Colonic mucosa (tissue), 4 donors: ENCODE results near the gene WFIKKN2. TPM values are rescaled to one million over a fixed set of nuclear protein-coding genes. Genes with fewer than 3 reads are reported as not detected.
"Not testable (repeated sequence)": the region's sequence is repeated elsewhere in the genome, so short reads cannot be mapped to it uniquely, and the experiment has no call there.

Experiments used
- DNase-seq: peaks from one replicate; pipeline ENCODE4 v3.0.0-alpha.2; 2020
- H3K27ac ChIP-seq: fragments of 200-600 bp; one replicate; pipeline ENCODE4 v1.8.0; 2021
- H3K27me3 ChIP-seq: fragments of 200-600 bp; one replicate; pipeline ENCODE4 v1.8.0; 2021
- H3K36me3 ChIP-seq: fragments of 200-600 bp; one replicate; pipeline ENCODE4 v1.8.0; 2021
- H3K4me1 ChIP-seq: fragments of 200-600 bp; one replicate; pipeline ENCODE4 v1.8.0; 2021; ENCODE audit warnings: mild to moderate bottlenecking
- H3K4me3 ChIP-seq: fragments of 200-600 bp; one replicate; pipeline ENCODE4 v1.8.0; 2021
- H3K9ac ChIP-seq, 2 donors: one replicate each; pipeline ENCODE4 v1.7.0; 2013; ENCODE audit warnings: control low read depth in 2 of 2, low read depth in 2 of 2, low read length in 2 of 2
- H3K9me3 ChIP-seq: fragments of 200-600 bp; one replicate; pipeline ENCODE4 v1.8.0; 2021
- CTCF ChIP-seq: fragments of 200-600 bp; IDR thresholded peaks from one replicate; pipeline ENCODE4 v1.8.0; 2022; ENCODE audit warnings: antibody characterized with exemption, mild to moderate bottlenecking
- intact Hi-C: fragments of 100-400 bp; cut with DNase I; formaldehyde crosslinking; loops from one replicate; pipeline ENCODE4 v1.14.1; 2022
- total RNA-seq, 2 donors: library from RNA; stranded (reverse); fragmentation: NEBNext Ultra II Directional in 1 of 2; extraction: Animal tissue kit (Norgen Biotek cat#: 25700) in 1 of 2; gene quantifications; one replicate each; pipeline ENCODE4 v1.2.1, GENCODE V29; 2021
- donor health status: healthy.
- donor health status: DM: no; HTN: no; CAD: no.
- donor health status: DM: no; HTN: no; CAD: no.

The WFIKKN2 gene
- total RNA-seq, 2 donors from 2014 or later = 0.10 to 0.13 TPM

- Histone ChIP-seq H3K27ac (peak overlapping the region; percentile 0), H3K4me1 (peaks cover 9% of the 10 kb centered on the region), H3K9me3 (no peaks in the 10 kb centered on the region), H3K27me3 (no peaks in the 10 kb centered on the region), H3K9ac (peak overlapping the region in 1 of 2 donors; percentile 60), H3K4me3 (no peak overlapping the region), H3K36me3 (no peaks in the 10 kb centered on the region)
- TF ChIP-seq CTCF = no peak
- intact Hi-C loops = loop anchor here (2.0 kb wide), 1 partner anchor 102 kb away; no protein-coding TSS in a partner anchor
- DNase-seq = no peak
Observed at GRCh38 chr17:50853015-50853615, 17.7 kb downstream of the WFIKKN2 start.

GRCh38 chr17:50853781-50854180 is 18.4 kb downstream of the WFIKKN2 start:
- Histone ChIP-seq H3K9ac (peak overlapping the region in 1 of 2 donors; percentile 60), H3K4me1 (peaks cover 9% of the 10 kb centered on the region), H3K27me3 (no peaks in the 10 kb centered on the region), H3K27ac (peak overlapping the region; percentile 15), H3K9me3 (no peaks in the 10 kb centered on the region), H3K36me3 (no peaks in the 10 kb centered on the region), H3K4me3 (no peak overlapping the region)
- no peak for TF ChIP-seq CTCF
- DNase-seq = no peak
- intact Hi-C loops = loop anchor here (2.0 kb wide), 1 partner anchor 101 kb away; no protein-coding TSS in a partner anchor

GRCh38 chr17:50855708-50856330 is 20.4 kb downstream of the WFIKKN2 start:
- no peak for DNase-seq
- Histone ChIP-seq H3K9ac (no peak overlapping the region), H3K4me1 (peaks cover 9% of the 10 kb centered on the region), H3K27ac (peak overlapping the region; percentile 46), H3K4me3 (no peak overlapping the region), H3K9me3 (no peaks in the 10 kb centered on the region), H3K27me3 (no peaks in the 10 kb centered on the region), H3K36me3 (no peaks in the 10 kb centered on the region)
- intact Hi-C loops = no loop called here
- no peak for TF ChIP-seq CTCF

GRCh38 chr17:50856431-50856830 is 21.0 kb downstream of the WFIKKN2 start:
- Histone ChIP-seq H3K9ac (no peak overlapping the region), H3K27me3 (no peaks in the 10 kb centered on the region), H3K36me3 (no peaks in the 10 kb centered on the region), H3K4me1 (peaks cover 9% of the 10 kb centered on the region), H3K4me3 (no peak overlapping the region), H3K9me3 (no peaks in the 10 kb centered on the region), H3K27ac (peak overlapping the region; percentile 46)
- DNase-seq = no peak
- TF ChIP-seq CTCF = no peak
- intact Hi-C loops = no loop called here

GRCh38 chr17:50858486-50859225 is 23.3 kb downstream of the WFIKKN2 start:
- Histone ChIP-seq H3K36me3 (no peaks in the 10 kb centered on the region), H3K27me3 (no peaks in the 10 kb centered on the region), H3K4me3 (no peak overlapping the region), H3K4me1 (peaks cover 5% of the 10 kb centered on the region), H3K9ac (no peak overlapping the region), H3K27ac (peak overlapping the region; percentile 44), H3K9me3 (no peaks in the 10 kb centered on the region)
- no peak for DNase-seq
- intact Hi-C loops = no loop called here
- no peak for TF ChIP-seq CTCF

GRCh38 chr17:50859727-50860126 is 24.3 kb downstream of the WFIKKN2 start:
- H3K9ac ChIP-seq, H3K36me3 ChIP-seq, H3K27me3 ChIP-seq, intact Hi-C loops, H3K4me1 ChIP-seq, DNase-seq, H3K27ac ChIP-seq, H3K4me3 ChIP-seq, H3K9me3 ChIP-seq: not testable (repeated sequence)
